Thoracic aorta (tissue), 2 donors: ENCODE measurements around the gene NXPH1. TPM values are rescaled to one million over a fixed set of nuclear protein-coding genes. Genes with fewer than 3 reads are reported as not detected.

Experiments used
- ATAC-seq: fragments of 150-250 bp; one replicate; pipeline ENCODE4 v1.8.0; 2017; ENCODE audit warnings: low read depth; ENCODE audit not compliant: insufficient number of reproducible peaks, low FRiP score
- DNase-seq: peaks from one replicate; pipeline ENCODE4 v3.0.0-alpha.2; 2020; ENCODE audit warnings: low spot score
- H3K27ac ChIP-seq, 2 donors: fragments of 200-600 bp; sonication (generic); 1 replicate in 1 of 2; 2 replicates in 1 of 2; pipeline ENCODE4 v1.5.1; 2016; ENCODE audit warnings: mild to moderate bottlenecking in 2 of 2, moderate library complexity in 2 of 2
- H3K27me3 ChIP-seq: fragments of 200-600 bp; sonication (generic); replicated peaks from 2 replicates; pipeline ENCODE4 v1.6.0; 2016; ENCODE audit warnings: mild to moderate bottlenecking; ENCODE audit not compliant: insufficient read depth
- H3K36me3 ChIP-seq: fragments of 200-600 bp; sonication (generic); one replicate; pipeline ENCODE4 v1.5.1; 2016
- H3K4me1 ChIP-seq, 2 donors: fragments of 200-600 bp; sonication (generic); 1 replicate in 1 of 2; 2 replicates in 1 of 2; pipeline versions ENCODE4 v1.5.1 to v1.6.0; 2016; ENCODE audit warnings: low read depth in 2 of 2, mild to moderate bottlenecking in 1 of 2; ENCODE audit not compliant: control insufficient read depth in 1 of 2
- H3K4me3 ChIP-seq: fragments of 200-600 bp; sonication (generic); 2 replicates; pipeline ENCODE4 v1.5.1; 2016; ENCODE audit warnings: mild to moderate bottlenecking
- H3K9me3 ChIP-seq: fragments of 200-600 bp; sonication (generic); 2 replicates; pipeline ENCODE4 v1.5.1; 2016
- total RNA-seq, 2 donors: library from RNA; depleted of rRNA; stranded (reverse); fragments of >200 nt; gene quantifications; one replicate each; pipeline versions ENCODE4 v1.1.0 to v1.2.3, GENCODE V29; 2016
- TF ChIP-seq, protein P1 (sequence below): fragments of 200-600 bp; sonication (generic); IDR thresholded peaks from one replicate; pipeline ENCODE4 v1.5.1; 2019; ENCODE audit warnings: antibody characterized with exemption

NXPH1 gene
- total RNA-seq, 2 donors from 2014 or later = not detected

- DNase-seq = no peak
- Histone ChIP-seq H3K4me3 (no peak overlapping the region), H3K36me3 (no peaks in the 10 kb centered on the region), H3K4me1 (no peaks in the 10 kb centered on the region), H3K9me3 (no peaks in the 10 kb centered on the region), H3K27ac (no peak overlapping the region), H3K27me3 (no peaks in the 10 kb centered on the region)
- TF ChIP-seq, protein P1, sequence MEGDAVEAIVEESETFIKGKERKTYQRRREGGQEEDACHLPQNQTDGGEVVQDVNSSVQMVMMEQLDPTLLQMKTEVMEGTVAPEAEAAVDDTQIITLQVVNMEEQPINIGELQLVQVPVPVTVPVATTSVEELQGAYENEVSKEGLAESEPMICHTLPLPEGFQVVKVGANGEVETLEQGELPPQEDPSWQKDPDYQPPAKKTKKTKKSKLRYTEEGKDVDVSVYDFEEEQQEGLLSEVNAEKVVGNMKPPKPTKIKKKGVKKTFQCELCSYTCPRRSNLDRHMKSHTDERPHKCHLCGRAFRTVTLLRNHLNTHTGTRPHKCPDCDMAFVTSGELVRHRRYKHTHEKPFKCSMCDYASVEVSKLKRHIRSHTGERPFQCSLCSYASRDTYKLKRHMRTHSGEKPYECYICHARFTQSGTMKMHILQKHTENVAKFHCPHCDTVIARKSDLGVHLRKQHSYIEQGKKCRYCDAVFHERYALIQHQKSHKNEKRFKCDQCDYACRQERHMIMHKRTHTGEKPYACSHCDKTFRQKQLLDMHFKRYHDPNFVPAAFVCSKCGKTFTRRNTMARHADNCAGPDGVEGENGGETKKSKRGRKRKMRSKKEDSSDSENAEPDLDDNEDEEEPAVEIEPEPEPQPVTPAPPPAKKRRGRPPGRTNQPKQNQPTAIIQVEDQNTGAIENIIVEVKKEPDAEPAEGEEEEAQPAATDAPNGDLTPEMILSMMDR = no peak
- no peak for ATAC-seq
Observed at GRCh38 chr7:8781166-8781565, 347.8 kb downstream of the NXPH1 start.

GRCh38 chr7:8783229-8783628 is 349.8 kb downstream of the NXPH1 start:
- Histone ChIP-seq H3K4me3 (no peak overlapping the region), H3K27me3 (no peaks in the 10 kb centered on the region), H3K36me3 (no peaks in the 10 kb centered on the region), H3K27ac (no peak overlapping the region), H3K9me3 (no peaks in the 10 kb centered on the region), H3K4me1 (no peaks in the 10 kb centered on the region)
- no peak for ATAC-seq
- no peak for DNase-seq
- TF ChIP-seq, protein P1 = no peak

- Histone ChIP-seq H3K27me3 (no peaks in the 10 kb centered on the region), H3K27ac (no peak overlapping the region), H3K36me3 (no peaks in the 10 kb centered on the region), H3K9me3 (no peaks in the 10 kb centered on the region), H3K4me1 (no peaks in the 10 kb centered on the region), H3K4me3 (no peak overlapping the region)
- DNase-seq = no peak
- TF ChIP-seq, protein P1 = no peak
- ATAC-seq = no peak
Observed at GRCh38 chr7:8785081-8785480, 351.7 kb downstream of the NXPH1 start.

- H3K27ac ChIP-seq = no peak overlapping the region
- no peaks in the 10 kb centered on the region for H3K27me3 ChIP-seq
- no peak for DNase-seq
- no peaks in the 10 kb centered on the region for H3K9me3 ChIP-seq
- no peak overlapping the region for H3K4me3 ChIP-seq
- H3K4me1 ChIP-seq = no peaks in the 10 kb centered on the region
- ATAC-seq = no peak
- TF ChIP-seq, protein P1 = no peak
- H3K36me3 ChIP-seq = no peaks in the 10 kb centered on the region
Observed at GRCh38 chr7:8800986-8801385, 367.6 kb downstream of the NXPH1 start.

Other genes with a start within 250 kb of the NXPH1 start
- 1 to 10 TPM; 6.6 to 9.9 TPM for gene ICA1, start 171.4 kb upstream of the NXPH1 start, total RNA-seq